Smooth muscle cell of bladder (primary cell): ENCODE measurements around the gene TTC38. TPM values are rescaled to one million over a fixed set of nuclear protein-coding genes. Genes with fewer than 3 reads are reported as not detected.

Experiments
- total RNA-seq: library from RNA; depleted of rRNA; stranded (reverse); fragments of >200 nt; gene quantifications from 2 replicates; pipeline ENCODE4 v1.2.3, GENCODE V29; 2014

The TTC38 gene
- total RNA-seq = 20.3 and 21.1 TPM in 2 replicates

DNA sequence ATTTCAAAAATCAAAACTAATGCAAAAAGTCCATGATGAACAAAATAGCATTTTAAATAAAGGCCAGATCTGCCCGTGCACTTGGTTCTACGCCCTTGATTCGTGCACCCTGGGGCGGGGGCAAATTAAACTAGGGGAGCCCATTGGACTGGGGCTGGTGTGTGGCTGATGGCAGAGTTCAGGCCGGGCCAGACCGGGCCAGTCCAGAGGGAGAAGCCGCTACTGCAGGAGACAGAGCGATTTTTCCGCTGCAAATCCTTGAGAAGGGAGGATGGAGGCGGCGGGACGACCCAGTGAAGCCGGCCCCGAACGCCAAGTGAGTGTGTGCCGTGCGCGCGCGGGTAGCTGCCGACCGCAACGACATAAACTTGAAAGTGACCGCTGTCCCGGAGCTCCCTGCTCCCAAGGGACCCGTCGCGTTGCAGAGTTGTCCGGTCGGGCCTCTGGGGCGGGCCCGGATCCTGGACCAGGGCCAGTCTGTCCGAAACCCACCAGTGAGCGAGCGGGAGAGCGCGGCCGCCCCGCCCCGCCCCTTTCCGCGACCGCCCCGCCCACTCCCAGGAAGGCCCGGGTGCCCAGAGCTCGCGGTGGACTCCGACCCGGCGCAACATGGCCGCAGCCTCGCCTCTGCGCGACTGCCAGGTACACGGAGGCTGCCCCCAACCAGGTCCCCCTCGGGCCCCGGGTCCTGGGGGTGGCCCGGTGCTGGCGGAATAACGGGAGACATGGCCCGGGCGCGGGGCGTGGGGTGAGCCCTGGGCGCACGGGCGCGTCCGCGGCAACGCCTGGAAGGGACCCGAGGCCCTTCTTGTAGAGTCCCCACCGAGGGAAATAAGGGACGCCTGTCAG is at the start of gene TTC38:
Gene TTC38, plus strand, starts transcription at position 578 of the 849 bp plus-strand sequence. Its CDS starts 32 bp downstream, at position 610.

DNA sequence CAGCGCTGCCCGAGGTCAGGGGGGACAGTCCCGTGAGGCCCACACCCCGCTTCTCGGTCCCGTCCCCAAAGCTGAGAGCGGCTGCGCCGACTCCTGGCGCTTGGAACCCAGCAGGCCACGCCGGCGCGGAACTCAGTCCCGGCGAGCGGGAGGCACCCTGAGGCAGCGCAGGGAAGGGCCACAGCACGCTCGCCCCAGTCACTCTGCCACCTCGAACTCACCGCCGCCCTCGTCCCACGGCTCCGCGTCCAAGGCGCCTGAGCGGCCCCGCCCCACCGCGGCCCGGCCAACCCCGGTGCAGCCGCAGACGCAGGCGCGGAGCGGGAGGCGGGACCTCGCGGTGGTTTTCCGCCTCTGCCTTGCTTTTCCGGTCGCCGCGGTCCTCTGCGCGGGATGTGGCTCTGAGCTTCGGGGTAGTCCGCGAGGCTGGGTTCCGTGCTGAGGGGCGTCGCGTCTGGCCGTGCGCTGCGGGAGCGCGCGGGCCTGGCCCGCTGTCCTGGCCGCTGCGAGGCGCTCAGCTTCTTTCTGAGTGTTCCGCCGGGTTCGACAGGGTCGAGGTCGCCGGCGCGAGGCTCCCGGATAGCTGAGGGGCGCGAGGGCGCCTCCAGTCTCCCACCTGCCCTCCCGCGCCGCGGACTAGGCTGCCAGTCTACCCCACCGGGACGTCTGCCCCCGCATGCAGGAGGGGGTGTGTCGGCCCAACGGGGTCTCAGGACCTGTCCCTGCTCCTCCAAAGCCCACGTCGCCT is 17.6 kb upstream of the TTC38 start, which contains the start of gene CDPF1:
Gene CDPF1, minus strand, starts transcription at position 259 of the 748 bp plus-strand sequence. CDS start 2,009 bp downstream, outside the sequence.

DNA sequence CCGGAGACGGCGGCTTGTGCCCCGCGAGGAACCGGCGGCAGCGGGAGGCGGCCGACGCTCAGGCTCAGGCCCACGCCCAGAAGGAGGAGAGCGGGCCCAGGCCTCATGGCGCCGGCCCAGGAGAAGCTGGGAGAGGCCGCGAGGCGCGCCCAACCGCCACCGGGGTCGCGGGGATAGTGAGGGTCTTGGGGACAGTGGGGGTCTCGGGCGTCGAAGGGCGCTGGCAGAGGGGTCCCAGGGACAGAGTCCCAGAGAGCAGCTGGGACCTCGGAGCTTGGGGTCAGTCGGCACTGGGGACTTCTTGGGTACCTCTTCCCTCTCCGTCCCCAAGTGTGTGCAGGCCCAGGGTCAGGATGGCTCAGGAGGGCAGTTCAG is 4.6 kb upstream of the TTC38 start, which contains the start of gene PKDREJ:
Gene PKDREJ, minus strand, starts transcription at position 128 of the 375 bp plus-strand sequence. Its CDS starts 21 bp downstream, at position 107.

DNA sequence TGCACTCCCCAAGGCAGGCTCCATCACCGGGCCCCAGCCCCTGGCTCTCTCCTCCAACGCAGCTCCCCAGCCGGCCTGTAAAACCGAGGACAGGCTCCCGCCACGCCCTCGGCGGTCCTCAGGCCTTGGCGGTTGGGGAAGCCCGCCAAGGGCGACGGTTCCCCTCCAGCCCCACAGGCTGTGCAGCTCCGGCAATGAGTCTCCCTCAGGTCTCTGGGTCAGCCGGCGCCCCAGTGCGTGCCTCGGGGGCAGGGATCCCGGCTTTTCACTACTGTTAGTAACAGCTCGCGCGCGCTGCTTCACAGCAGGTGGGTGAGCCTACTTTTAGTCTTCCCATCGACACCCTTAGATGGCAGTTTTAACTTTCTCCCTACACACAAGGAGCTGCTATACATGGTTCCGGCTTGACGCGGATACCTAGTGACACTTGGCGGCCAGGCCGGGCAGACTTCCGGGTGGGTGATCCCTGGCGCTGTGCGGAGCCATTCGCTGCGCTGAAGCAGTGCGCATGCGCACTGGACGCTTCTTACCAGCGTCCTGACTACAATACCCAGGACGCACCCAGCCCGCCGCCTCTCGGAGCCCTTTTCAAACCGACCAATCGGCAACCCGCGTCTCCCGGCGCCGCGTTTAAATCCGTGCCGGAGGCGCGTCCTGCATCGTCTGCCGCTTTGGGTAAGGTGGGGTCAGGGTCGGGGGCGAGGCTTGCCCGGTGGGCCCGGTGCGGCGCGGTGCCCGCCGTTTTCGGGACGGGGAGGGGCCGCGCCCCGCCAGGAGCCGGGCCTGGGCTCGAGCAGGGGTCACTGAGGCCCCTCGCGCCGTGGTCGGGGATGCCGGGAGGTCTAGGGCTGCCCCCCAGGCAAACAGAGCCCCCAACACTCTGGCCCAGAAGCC is 28.7 kb downstream of the TTC38 start, which contains the start of gene GTSE1:
Gene GTSE1, plus strand, starts transcription at position 614 of the 894 bp plus-strand sequence. CDS start 531 bp downstream, outside the sequence.

GRCh38 chr22:46335201-46336118 is 67.7 kb downstream of the TTC38 start, which contains the start of gene TRMU:
TRMU (plus strand) TSS chr22:46335714; CDS start chr22:46335765, 51 bp downstream.

Other genes starting within 250 kb of the TTC38 start
- 10.8 and 15.5 TPM in 2 replicates for gene PPARA, start 117.5 kb upstream of the TTC38 start, total RNA-seq
- gene CDPF1, start 17.7 kb upstream of the TTC38 start, total RNA-seq = 9.7 and 10.4 TPM in 2 replicates
- under 0.01 TPM in 2 replicates for gene PKDREJ, start 4.7 kb upstream of the TTC38 start, total RNA-seq
- 0.57 and 0.65 TPM in 2 replicates for gene GTSE1, start 28.9 kb downstream of the TTC38 start, total RNA-seq
- 26.5 and 30.6 TPM in 2 replicates for gene TRMU, start 67.7 kb downstream of the TTC38 start, total RNA-seq